ENCODE measurements around the gene MAOA.
"Not testable (repeated sequence)": the region's sequence is repeated elsewhere in the genome, so short reads cannot be mapped to it uniquely, and the experiment has no call there.

Gene MAOA

GRCh38 chrX:43720082-43720481 is 64.0 kb downstream of the MAOA start:
- H3K4me3 Mint-ChIP-seq = no peak overlapping the region
- H3K27ac Mint-ChIP-seq = no peak overlapping the region
- H3K4me1 Mint-ChIP-seq = no peaks in the 10 kb centered on the region
- no peaks in the 10 kb centered on the region for H3K36me3 Mint-ChIP-seq (ENCODE audit: low read depth)
- H3K27me3 Mint-ChIP-seq (ENCODE audit: low read depth, poor library complexity) = no peaks in the 10 kb centered on the region
- DNase-seq = no peak
- TF ChIP-seq CTCF (IDR thresholded peaks at IDR 0.05) = no peak
- H3K9me3 Mint-ChIP-seq = peaks cover 32% of the 10 kb centered on the region

GRCh38 chrX:43720961-43721360 is 64.9 kb downstream of the MAOA start:
- Mint-ChIP-seq H3K9me3 (peaks cover 38% of the 10 kb centered on the region), H3K4me1 (no peaks in the 10 kb centered on the region), H3K27ac (no peak overlapping the region), H3K36me3 (ENCODE audit: low read depth) (no peaks in the 10 kb centered on the region), H3K4me3 (no peak overlapping the region), H3K27me3 (ENCODE audit: low read depth, poor library complexity) (no peaks in the 10 kb centered on the region)
- no peak for DNase-seq
- no peak for TF ChIP-seq CTCF (IDR thresholded peaks at IDR 0.05)

GRCh38 chrX:43725227-43725626 is 69.1 kb downstream of the MAOA start:
- H3K9me3 Mint-ChIP-seq = peaks cover 59% of the 10 kb centered on the region
- H3K27ac Mint-ChIP-seq; H3K27me3 Mint-ChIP-seq (ENCODE audit: low read depth, poor library complexity); H3K36me3 Mint-ChIP-seq (ENCODE audit: low read depth); H3K4me1 Mint-ChIP-seq; H3K4me3 Mint-ChIP-seq; DNase-seq: not testable (repeated sequence)

- H3K27me3 Mint-ChIP-seq (ENCODE audit: low read depth, poor library complexity); H3K36me3 Mint-ChIP-seq (ENCODE audit: low read depth): not testable (repeated sequence)
- peaks cover 65% of the 10 kb centered on the region for H3K9me3 Mint-ChIP-seq
Observed at GRCh38 chrX:43727254-43727653, 71.2 kb downstream of the MAOA start.

GRCh38 chrX:43728002-43728401 is 71.9 kb downstream of the MAOA start:
- H3K27ac Mint-ChIP-seq = no peak overlapping the region
- peaks cover 61% of the 10 kb centered on the region for H3K9me3 Mint-ChIP-seq
- H3K4me1 Mint-ChIP-seq = no peaks in the 10 kb centered on the region
- DNase-seq = no peak
- no peak for TF ChIP-seq CTCF (IDR thresholded peaks at IDR 0.05)
- peaks cover 3% of the 10 kb centered on the region for H3K27me3 Mint-ChIP-seq (ENCODE audit: low read depth, poor library complexity)
- no peak overlapping the region for H3K4me3 Mint-ChIP-seq
- no peaks in the 10 kb centered on the region for H3K36me3 Mint-ChIP-seq (ENCODE audit: low read depth)

More at GRCh38 chrX:43727254-43727653, 71.2 kb downstream of the MAOA start:
- not testable (repeated sequence) for DNase-seq, H3K4me3 Mint-ChIP-seq, H3K4me1 Mint-ChIP-seq, H3K27ac Mint-ChIP-seq

- Mint-ChIP-seq H3K27me3 (ENCODE audit: low read depth, poor library complexity) (peaks cover 3% of the 10 kb centered on the region), H3K4me1 (no peaks in the 10 kb centered on the region), H3K36me3 (ENCODE audit: low read depth) (no peaks in the 10 kb centered on the region), H3K4me3 (no peak overlapping the region), H3K27ac (no peak overlapping the region), H3K9me3 (peaks cover 52% of the 10 kb centered on the region)
- TF ChIP-seq CTCF (IDR thresholded peaks at IDR 0.05) = no peak
- DNase-seq = no peak
Observed at GRCh38 chrX:43728966-43729365, 72.9 kb downstream of the MAOA start.

GRCh38 chrX:43731086-43731485 is 75.0 kb downstream of the MAOA start:
- H3K4me1 Mint-ChIP-seq = peaks cover 8% of the 10 kb centered on the region
- no peak for TF ChIP-seq CTCF (IDR thresholded peaks at IDR 0.05)
- no peak for DNase-seq
- H3K4me3 Mint-ChIP-seq = no peak overlapping the region
- no peaks in the 10 kb centered on the region for H3K36me3 Mint-ChIP-seq (ENCODE audit: low read depth)
- H3K27ac Mint-ChIP-seq = no peak overlapping the region
- H3K9me3 Mint-ChIP-seq = peaks cover 35% of the 10 kb centered on the region
- H3K27me3 Mint-ChIP-seq (ENCODE audit: low read depth, poor library complexity) = peaks cover 7% of the 10 kb centered on the region

Data from nephron progenitor cell (in vitro differentiated cells).